HG03442 (cell line): ENCODE data around the gene RHBG.
"Not testable (repeated sequence)": the region's sequence is repeated elsewhere in the genome, so short reads cannot be mapped to it uniquely, and the experiment has no call there.

Experiments used
- ATAC-seq: cut with Tn5 transposase; IDR thresholded peaks from one replicate; pipeline ENCODE4 v1.9.1; 2021; ENCODE audit warnings: mild to moderate bottlenecking, moderate library complexity; ENCODE audit not compliant: unreplicated experiment

Gene RHBG

GRCh38 chr1:156368889-156369684, at the start of gene RHBG:
Gene RHBG, plus strand, starts transcription at chr1:156369211. Its CDS starts 39 bp downstream, at chr1:156369250.
- ATAC-seq = no peak

GRCh38 chr1:156319664-156320063, 49.3 kb upstream of the RHBG start:
- ATAC-seq = no peak

GRCh38 chr1:156320560-156320959, 48.5 kb upstream of the RHBG start:
- ATAC-seq = no peak

GRCh38 chr1:156323179-156323578, 45.8 kb upstream of the RHBG start:
- not testable (repeated sequence) for ATAC-seq

- no peak for ATAC-seq
These were observed 32.8 kb upstream of the RHBG start for GRCh38 chr1:156336242-156336641.

GRCh38 chr1:156337052-156337887, 31.7 kb upstream of the RHBG start:
- ATAC-seq = no peak

GRCh38 chr1:156337888-156338179, 31.2 kb upstream of the RHBG start:
- no peak for ATAC-seq

GRCh38 chr1:156338180-156338976, 30.6 kb upstream of the RHBG start, which contains the start of the genes CCT3 and TSACC:
Gene CCT3, minus strand, starts transcription at chr1:156338292. Its CDS starts 108 bp downstream, at chr1:156338184.
Gene TSACC, plus strand, starts transcription at chr1:156338526. Its CDS starts 1,232 bp downstream, at chr1:156339758.
- peak; percentile 93 for ATAC-seq

GRCh38 chr1:156342166-156342955, 26.6 kb upstream of the RHBG start:
- no peak for ATAC-seq

- no peak for ATAC-seq
These were observed 24.6 kb upstream of the RHBG start for GRCh38 chr1:156344409-156344808.

GRCh38 chr1:156346035-156346434, 23.0 kb upstream of the RHBG start:
- not testable (repeated sequence) for ATAC-seq

GRCh38 chr1:156346636-156347035, 22.4 kb upstream of the RHBG start:
- no peak for ATAC-seq

- no peak for ATAC-seq
These were observed 21.7 kb upstream of the RHBG start for GRCh38 chr1:156347331-156347730.

GRCh38 chr1:156352481-156352880, 16.5 kb upstream of the RHBG start:
- ATAC-seq = not testable (repeated sequence)

- ATAC-seq = no peak
These were observed 12.6 kb upstream of the RHBG start for GRCh38 chr1:156356262-156356874.

GRCh38 chr1:156356875-156357534, 12.0 kb upstream of the RHBG start:
- no peak for ATAC-seq

- no peak for ATAC-seq
These were observed 11.0 kb upstream of the RHBG start for GRCh38 chr1:156357977-156358376.

- ATAC-seq = no peak
These were observed 10.4 kb upstream of the RHBG start for GRCh38 chr1:156358641-156359040.

- ATAC-seq = no peak
These were observed 9.8 kb upstream of the RHBG start for GRCh38 chr1:156359249-156359648.
